MCF 10A (cell line): Measurements from ENCODE around the gene FAM174A. TPM values are rescaled to one million over a fixed set of nuclear protein-coding genes. Genes with fewer than 3 reads are reported as not detected.
A peak's percentile ranks its signal among the peaks of the same experiment; 100 is the strongest.

Experiments
- BruUV-seq: library from RNA; stranded (reverse); fragments of 400-500 nt; replicated peaks from 2 replicates; lab custom pipeline; 2021; lab: Mats Ljungman, UMichigan
- CTCF ChIA-PET: fragments of 300-600 bp; sonication (Branson Sonifier 250); formaldehyde crosslinking; extraction: SDS; loops from one replicate; lab custom pipeline; 2021; ENCODE audit warnings: antibody characterized with exemption, inconsistent platforms; lab: Yijun Ruan, JAX
- POLR2A ChIA-PET: fragments of 300-600, 350-650 bp; sonication (Branson Sonifier 250); formaldehyde crosslinking; extraction: SDS; loops from one replicate; lab custom pipeline; 2020; ENCODE audit warnings: antibody characterized with exemption, inconsistent platforms; lab: Yijun Ruan, JAX
- DNase-seq: peaks from one replicate; pipeline ENCODE4 v3.0.0-alpha.2; 2018; ENCODE audit not compliant: unreplicated experiment
- H3K27ac Mint-ChIP-seq: one replicate; pipeline ENCODE4 v1.8.0; 2022; ENCODE audit warnings: mild to moderate bottlenecking, low read depth, mixed read lengths; ENCODE audit not compliant: unreplicated experiment
- H3K27me3 Mint-ChIP-seq: one replicate; pipeline ENCODE4 v1.8.0; 2022; ENCODE audit warnings: mixed read lengths; ENCODE audit not compliant: insufficient read depth, unreplicated experiment
- H3K36me3 Mint-ChIP-seq: one replicate; pipeline ENCODE4 v1.8.0; 2022; ENCODE audit warnings: mild to moderate bottlenecking, moderate library complexity, mixed read lengths; ENCODE audit not compliant: insufficient read depth, unreplicated experiment
- H3K4me1 Mint-ChIP-seq: one replicate; pipeline ENCODE4 v1.8.0; 2022; ENCODE audit warnings: mixed read lengths; ENCODE audit not compliant: insufficient read depth, unreplicated experiment
- H3K4me3 Mint-ChIP-seq: one replicate; pipeline ENCODE4 v1.8.0; 2022; ENCODE audit warnings: mild to moderate bottlenecking, moderate library complexity, mixed read lengths; ENCODE audit not compliant: unreplicated experiment
- H3K9me3 Mint-ChIP-seq: one replicate; pipeline ENCODE4 v1.8.0; 2022; ENCODE audit warnings: mixed read lengths; ENCODE audit not compliant: unreplicated experiment
- CTCF ChIP-seq: fragments of 200-600 bp; IDR thresholded peaks from one replicate; pipeline ENCODE4 v1.8.0; 2022; ENCODE audit warnings: antibody characterized with exemption, mild to moderate bottlenecking; ENCODE audit not compliant: unreplicated experiment
- intact Hi-C: fragments of 100-400 bp; cut with micrococcal nuclease; formaldehyde crosslinking; loops from 2 replicates; pipeline ENCODE4 v1.14.1; 2022
- total RNA-seq: library from RNA; stranded (reverse); gene quantifications from 2 replicates; pipeline ENCODE4 v1.2.3, GENCODE V29; 2022

The FAM174A gene
- total RNA-seq, 1 experiment from 2014 or later, result 9.7 TPM

DNA sequence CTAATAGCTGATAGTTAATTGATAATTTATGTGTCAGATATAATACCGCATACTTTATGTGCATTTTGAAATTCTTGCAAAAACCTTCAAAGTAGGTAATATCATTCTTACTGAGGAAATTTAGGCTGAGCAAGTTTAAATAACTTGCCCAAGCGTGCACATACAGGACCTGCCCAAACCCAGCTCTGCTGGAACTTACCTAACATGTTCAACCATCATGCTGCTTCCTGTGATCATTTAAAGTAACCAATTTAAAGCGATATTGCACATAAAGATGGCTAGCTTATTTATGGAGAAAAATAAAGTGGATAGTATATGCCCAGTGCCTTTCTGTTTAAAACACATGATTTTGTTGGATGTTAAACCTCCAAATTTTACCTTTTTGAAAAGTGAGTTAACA is 4.3 kb downstream of the FAM174A start:
- TF ChIP-seq CTCF, result no peak
- CTCF ChIA-PET, result interaction anchor here (1.1 kb wide), 1 partner anchor 1139 kb away, joined by 3 read pairs; no protein-coding TSS in a partner anchor
- no peaks in the 10 kb centered on the region for H3K27me3 Mint-ChIP-seq
- H3K27ac Mint-ChIP-seq, result no peak overlapping the region
- POLR2A ChIA-PET, result interaction anchor here (0.6 kb wide), 1 partner anchor 18 kb away, joined by 3 read pairs; no protein-coding TSS in a partner anchor
- BruUV-seq, result no TSS peak
- intact Hi-C loops, result no loop called here
- peaks cover 4% of the 10 kb centered on the region for H3K36me3 Mint-ChIP-seq
- H3K4me1 Mint-ChIP-seq, result peaks cover 44% of the 10 kb centered on the region
- no peak overlapping the region for H3K4me3 Mint-ChIP-seq
- no peak for DNase-seq
- no peaks in the 10 kb centered on the region for H3K9me3 Mint-ChIP-seq

- POLR2A ChIA-PET, result interaction anchor here (0.6 to 2.4 kb wide), 6 partner anchors 9 to 248 kb away, joined by 3 to 13 read pairs (median 4); no protein-coding TSS in a partner anchor
- Mint-ChIP-seq H3K27me3 (no peaks in the 10 kb centered on the region), H3K27ac (peak overlapping the region; percentile 40), H3K9me3 (no peaks in the 10 kb centered on the region), H3K4me3 (no peak overlapping the region), H3K4me1 (peaks cover 38% of the 10 kb centered on the region), H3K36me3 (no peaks in the 10 kb centered on the region)
- DNase-seq, result peak; percentile 16
- CTCF ChIA-PET, result interaction anchor here (0.6 to 1.5 kb wide), 4 partner anchors 9 to 1801 kb away, joined by 3 to 6 read pairs (median 4); no protein-coding TSS in a partner anchor
- no peak for TF ChIP-seq CTCF
- no TSS peak for BruUV-seq
- intact Hi-C loops, result no loop called here
Observed at GRCh38 chr5:100542086-100542485, 6.9 kb downstream of the FAM174A start.

DNA sequence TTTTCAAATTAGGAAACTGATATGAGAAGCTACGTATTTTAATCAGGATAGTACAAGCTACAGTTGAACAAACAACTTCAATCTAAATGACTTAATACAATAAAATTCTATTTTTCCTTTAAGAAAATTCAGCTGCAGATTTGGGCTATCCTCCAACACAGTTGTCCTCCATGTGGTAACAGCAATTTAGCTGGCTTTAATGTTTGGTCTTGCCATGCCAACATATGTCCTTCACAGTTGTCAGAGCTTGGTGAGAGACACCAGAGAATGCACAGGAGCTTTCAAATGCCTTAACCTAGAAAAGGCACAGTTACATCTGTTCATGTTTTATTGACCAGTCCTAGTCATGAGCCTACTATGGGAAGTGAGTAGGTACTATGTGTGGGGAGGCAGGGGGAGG is 10.8 kb downstream of the FAM174A start:
- intact Hi-C loops, result no loop called here
- BruUV-seq, result no TSS peak
- H3K4me1 Mint-ChIP-seq, result peaks cover 21% of the 10 kb centered on the region

More for the DNA sequence above, 10.8 kb downstream of the FAM174A start:
- TF ChIP-seq CTCF, result no peak
- Mint-ChIP-seq H3K9me3 (no peaks in the 10 kb centered on the region), H3K27me3 (no peaks in the 10 kb centered on the region), H3K27ac (no peak overlapping the region), H3K36me3 (no peaks in the 10 kb centered on the region), H3K4me3 (no peak overlapping the region)
- ChIA-PET POLR2A (interaction anchor here (1.4 kb wide), 1 partner anchor 11 kb away, joined by 5 read pairs; the partner anchor contains the start of gene FAM174A), CTCF (interaction anchor here (0.6 kb wide), 1 partner anchor 17 kb away, joined by 3 read pairs; no protein-coding TSS in a partner anchor)
- no peak for DNase-seq
